HepG2 (cell line): ENCODE results near the gene CDK11B. TPM values are rescaled to one million over a fixed set of nuclear protein-coding genes. Genes with fewer than 3 reads are reported as not detected.

Experiments used
- BHLHE40 ChIP-seq: IDR thresholded peaks from 2 replicates; pipeline ENCODE4 v1.6.1; 2011; ENCODE audit warnings: low read length, improper control_type of control experiment
- IRX3 ChIP-seq: sonication (generic); formaldehyde crosslinking; IDR thresholded peaks from 2 replicates; pipeline ENCODE4 v1.8.1; 2023; ENCODE audit warnings: mild to moderate bottlenecking, low read depth, missing genetic modification reagents, borderline replicate concordance
- KAT7 ChIP-seq: IDR thresholded peaks from 2 replicates; pipeline ENCODE4 v1.6.1; 2018; ENCODE audit warnings: borderline replicate concordance, missing compliant biosample characterization
- KDM5A ChIP-seq: fragments of 200-600 bp; sonication (generic); IDR thresholded peaks from 2 replicates; pipeline ENCODE4 v1.7.0; 2018; ENCODE audit warnings: antibody characterized with exemption, mild to moderate bottlenecking, low read length, borderline replicate concordance
- LCORL ChIP-seq, 2 experiments: fragments of 450-650 bp in 1 of 2; sonication (generic) in 1 of 2; formaldehyde crosslinking in 1 of 2; IDR thresholded peaks; 2 replicates each; pipeline versions ENCODE4 v1.5.0 to v1.6.1; 2017 to 2020; ENCODE audit warnings: antibody characterized with exemption in 1 of 2, missing genetic modification reagents in 1 of 2
- MZF1 ChIP-seq: sonication (generic); formaldehyde crosslinking; IDR thresholded peaks from 2 replicates; pipeline ENCODE4 v1.8.1; 2023; ENCODE audit warnings: mild to moderate bottlenecking, missing genetic modification reagents, borderline replicate concordance
- PITX1 ChIP-seq: sonication (generic); formaldehyde crosslinking; IDR thresholded peaks from 2 replicates; pipeline ENCODE4 v1.5.1; 2020; ENCODE audit warnings: mild to moderate bottlenecking, missing genetic modification reagents
- RFX3 ChIP-seq: IDR thresholded peaks from 2 replicates; pipeline ENCODE4 v1.6.1; 2016; ENCODE audit warnings: missing biosample characterization, missing genetic modification reagents
- RFX5 ChIP-seq: IDR thresholded peaks from 2 replicates; pipeline ENCODE4 v1.6.1; 2011; ENCODE audit warnings: low read depth, low read length, improper control_type of control experiment
- RFXANK ChIP-seq: IDR thresholded peaks from 2 replicates; pipeline ENCODE4 v1.6.1; 2016
- RFXAP ChIP-seq: sonication (generic); formaldehyde crosslinking; IDR thresholded peaks from 2 replicates; pipeline ENCODE4 v1.4.0; 2020; ENCODE audit warnings: missing genetic modification reagents, borderline replicate concordance
- SALL1 ChIP-seq: sonication (generic); formaldehyde crosslinking; IDR thresholded peaks from 2 replicates; pipeline ENCODE4 v1.8.0; 2022; ENCODE audit warnings: mild to moderate bottlenecking, missing genetic modification reagents
- SUZ12 ChIP-seq: fragments of 150-350 bp; IDR thresholded peaks from 2 replicates; pipeline ENCODE4 v1.6.1; 2014; ENCODE audit warnings: low read depth, low read length
- TBP ChIP-seq: sonication (generic); formaldehyde crosslinking; IDR thresholded peaks from 2 replicates; pipeline ENCODE4 v1.5.0; 2020; ENCODE audit warnings: missing genetic modification reagents
- ZBTB20 ChIP-seq: sonication (generic); formaldehyde crosslinking; IDR thresholded peaks from 2 replicates; pipeline ENCODE4 v1.8.1; 2023; ENCODE audit warnings: missing genetic modification reagents, low read depth, mild to moderate bottlenecking, borderline replicate concordance
- ZFP41 ChIP-seq: sonication (generic); formaldehyde crosslinking; IDR thresholded peaks from 2 replicates; pipeline ENCODE4 v1.4.0; 2020; ENCODE audit warnings: mild to moderate bottlenecking, missing genetic modification reagents, borderline replicate concordance
- ZNF547 ChIP-seq: sonication (generic); formaldehyde crosslinking; IDR thresholded peaks from 2 replicates; pipeline ENCODE4 v1.5.1; 2020; ENCODE audit warnings: mild to moderate bottlenecking, missing genetic modification reagents
- ZNF644 ChIP-seq: IDR thresholded peaks from 2 replicates; pipeline ENCODE4 v1.6.1; 2016; ENCODE audit warnings: low read depth
- polyA plus RNA-seq, 8 experiments: library from polyadenylated mRNA; depleted of rRNA in 3 of 8; stranded (reverse) in 7 of 8; unstranded in 1 of 8; fragments of >200 nt; fragmentation: Illumina TruSeq in 4 of 8; extraction: Trizol in 4 of 8; gene quantifications; 2 replicates each; pipeline versions ENCODE4 v1.2.1 to v1.2.3, GENCODE V29; 2011 to 2016; ENCODE audit warnings: low read depth in 4 of 8, missing spikeins in 1 of 8, mixed read lengths in 1 of 8; ENCODE audit not compliant: insufficient read depth in 1 of 8
- total RNA-seq, 5 experiments: library from RNA; depleted of rRNA; stranded (reverse); fragments of >200 nt; fragmentation: Illumina TruSeq; extraction: Trizol; gene quantifications; 2 replicates each; pipeline ENCODE4 v1.2.3, GENCODE V29; 2016; ENCODE audit warnings: low read depth in 1 of 5
- TF ChIP-seq, protein P1 (sequence below): sonication (generic); formaldehyde crosslinking; conservative IDR thresholded peaks from 2 replicates; pipeline ENCODE4 v1.4.0; 2020; ENCODE audit warnings: missing genetic modification reagents
- TF ChIP-seq, protein P2 (sequence below): sonication (generic); formaldehyde crosslinking; IDR thresholded peaks from 2 replicates; pipeline ENCODE4 v1.8.1; 2022; ENCODE audit warnings: low read depth, mild to moderate bottlenecking, missing genetic modification reagents

Gene CDK11B
- total and polyA plus RNA-seq, 2 of the 13 experiments (the other 11 are each of a cell fraction or from before 2014, with no cell fraction given), result 3.6 to 15.1 TPM

DNA sequence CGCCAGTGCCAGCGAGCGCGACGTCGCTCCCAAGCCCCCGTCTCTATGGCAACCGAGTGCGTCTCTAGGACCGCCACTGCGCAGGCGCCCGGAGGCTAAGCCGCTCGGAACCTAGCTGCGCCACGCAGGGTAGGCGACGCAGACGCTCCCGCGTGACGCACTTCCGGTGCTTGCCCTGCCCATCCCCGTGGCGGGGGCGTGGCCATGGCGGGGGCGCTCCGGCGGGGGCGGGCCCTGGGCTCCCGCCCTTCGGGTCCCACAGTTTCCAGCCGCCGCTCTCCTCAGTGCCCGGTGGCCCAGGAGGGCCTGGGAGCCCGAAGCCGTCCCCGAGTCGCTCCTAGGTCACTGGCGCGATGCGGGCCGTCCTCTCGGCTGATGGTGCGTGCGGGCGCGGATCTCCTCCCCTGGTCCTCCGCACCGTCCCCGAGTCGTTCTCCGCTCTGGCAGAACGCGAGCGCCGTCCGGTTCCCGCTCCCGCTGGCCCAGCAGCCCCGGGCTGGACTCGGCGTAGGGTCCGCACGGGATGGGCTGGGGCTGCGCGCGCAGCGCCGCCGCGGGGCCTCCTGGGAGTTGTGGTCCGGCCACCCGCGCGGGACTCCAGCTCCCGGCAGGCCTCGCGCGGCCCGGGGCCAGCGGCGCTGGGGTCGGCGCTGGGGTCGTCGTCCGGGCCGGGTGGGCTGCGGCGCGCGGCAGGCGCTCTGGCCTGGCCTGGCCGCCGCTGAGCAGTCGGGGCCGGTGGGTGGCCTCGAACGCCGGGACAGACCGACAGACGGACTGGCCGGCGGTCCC, 43.4 kb downstream of the CDK11B start, which contains the start of gene MIB2 (continued):
- TF ChIP-seq TBP (CRISPR knock-in tag) (no peak), PITX1 (CRISPR knock-in tag) (no peak), KAT7 (CRISPR knock-in tag) (peak; percentile 65; the same call in 1 of the 2 replicates), RFX5 (peak; percentile 96), LCORL (IDR thresholded peaks at IDR 0.05) (no peak), LCORL (CRISPR knock-in tag; IDR thresholded peaks at IDR 0.05) (peak; percentile 43; the same call in 1 of the 2 replicates), SUZ12 (peak; percentile 60), ZNF547 (CRISPR knock-in tag) (no peak; the same call in 1 of the 2 replicates), SALL1 (CRISPR knock-in tag) (peak; percentile 76), RFX3 (CRISPR knock-in tag) (peak; percentile 95), ZFP41 (peak; percentile 67; the same call in 1 of the 2 replicates), RFXAP (CRISPR knock-in tag) (peak; percentile 96), BHLHE40 (peak; percentile 56), RFXANK (CRISPR knock-in tag) (peak; percentile 96), ZBTB20 (no peak), IRX3 (CRISPR knock-in tag) (peak; percentile 77; the same call in 1 of the 2 replicates), MZF1 (CRISPR knock-in tag) (no peak), ZNF644 (CRISPR knock-in tag) (no peak), KDM5A (peak; percentile 33; the same call in 1 of the 2 replicates)
- TF ChIP-seq, protein P1, sequence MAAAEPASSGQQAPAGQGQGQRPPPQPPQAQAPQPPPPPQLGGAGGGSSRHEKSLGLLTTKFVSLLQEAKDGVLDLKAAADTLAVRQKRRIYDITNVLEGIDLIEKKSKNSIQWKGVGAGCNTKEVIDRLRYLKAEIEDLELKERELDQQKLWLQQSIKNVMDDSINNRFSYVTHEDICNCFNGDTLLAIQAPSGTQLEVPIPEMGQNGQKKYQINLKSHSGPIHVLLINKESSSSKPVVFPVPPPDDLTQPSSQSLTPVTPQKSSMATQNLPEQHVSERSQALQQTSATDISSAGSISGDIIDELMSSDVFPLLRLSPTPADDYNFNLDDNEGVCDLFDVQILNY (CRISPR knock-in tag), result peak; percentile 62; the same call in 1 of the 2 replicates
- TF ChIP-seq, protein P2, sequence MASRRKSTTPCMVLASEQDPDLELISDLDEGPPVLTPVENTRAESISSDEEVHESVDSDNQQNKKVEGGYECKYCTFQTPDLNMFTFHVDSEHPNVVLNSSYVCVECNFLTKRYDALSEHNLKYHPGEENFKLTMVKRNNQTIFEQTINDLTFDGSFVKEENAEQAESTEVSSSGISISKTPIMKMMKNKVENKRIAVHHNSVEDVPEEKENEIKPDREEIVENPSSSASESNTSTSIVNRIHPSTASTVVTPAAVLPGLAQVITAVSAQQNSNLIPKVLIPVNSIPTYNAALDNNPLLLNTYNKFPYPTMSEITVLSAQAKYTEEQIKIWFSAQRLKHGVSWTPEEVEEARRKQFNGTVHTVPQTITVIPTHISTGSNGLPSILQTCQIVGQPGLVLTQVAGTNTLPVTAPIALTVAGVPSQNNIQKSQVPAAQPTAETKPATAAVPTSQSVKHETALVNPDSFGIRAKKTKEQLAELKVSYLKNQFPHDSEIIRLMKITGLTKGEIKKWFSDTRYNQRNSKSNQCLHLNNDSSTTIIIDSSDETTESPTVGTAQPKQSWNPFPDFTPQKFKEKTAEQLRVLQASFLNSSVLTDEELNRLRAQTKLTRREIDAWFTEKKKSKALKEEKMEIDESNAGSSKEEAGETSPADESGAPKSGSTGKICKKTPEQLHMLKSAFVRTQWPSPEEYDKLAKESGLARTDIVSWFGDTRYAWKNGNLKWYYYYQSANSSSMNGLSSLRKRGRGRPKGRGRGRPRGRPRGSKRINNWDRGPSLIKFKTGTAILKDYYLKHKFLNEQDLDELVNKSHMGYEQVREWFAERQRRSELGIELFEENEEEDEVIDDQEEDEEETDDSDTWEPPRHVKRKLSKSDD (CRISPR knock-in tag), result peak; percentile 82
